CD14-positive monocyte (primary cell): ENCODE results near the gene IRAG1. TPM values are rescaled to one million over a fixed set of nuclear protein-coding genes. Genes with fewer than 3 reads are reported as not detected.

ENCODE experiments used
- DNase-seq, 3 donors: peaks; one replicate each; pipeline ENCODE4 v3.0.0-alpha.2; 2011 to 2022
- H2AFZ ChIP-seq: 2 replicates; pipeline ENCODE4 v1.6.0; 2012; ENCODE audit warnings: mild to moderate bottlenecking, low read depth, low read length, inconsistent platforms; ENCODE audit not compliant: insufficient read depth, poor library complexity, severe bottlenecking
- H3K27ac ChIP-seq, 2 donors: 1 replicate in 1 of 2; 2 replicates in 1 of 2; pipeline ENCODE4 v1.5.1; 2012 to 2013; ENCODE audit warnings: low read length in 2 of 2, control low read depth in 1 of 2, inconsistent platforms in 1 of 2, low read depth in 1 of 2, mild to moderate bottlenecking in 1 of 2
- H3K27me3 ChIP-seq, 2 donors: one replicate each; pipeline versions ENCODE4 v1.6.0 to v1.6.1; 2011 to 2013; ENCODE audit warnings: low read length in 2 of 2; ENCODE audit not compliant: control insufficient read depth in 2 of 2, insufficient read depth in 2 of 2
- H3K36me3 ChIP-seq, 2 donors: replicated peaks in 1 of 2; 1 replicate in 1 of 2; 2 replicates in 1 of 2; pipeline versions ENCODE4 v1.5.1 to v1.6.1; 2012 to 2013; ENCODE audit warnings: low read length in 2 of 2, control low read depth in 1 of 2, inconsistent platforms in 1 of 2, mild to moderate bottlenecking in 1 of 2; ENCODE audit not compliant: insufficient read depth in 2 of 2, control insufficient read depth in 1 of 2
- H3K4me1 ChIP-seq, 2 donors: 1 replicate in 1 of 2; 2 replicates in 1 of 2; pipeline versions ENCODE4 v1.5.1 to v1.6.1; 2012 to 2013; ENCODE audit warnings: low read length in 2 of 2, control low read depth in 1 of 2, inconsistent platforms in 1 of 2, mild to moderate bottlenecking in 1 of 2, moderate library complexity in 1 of 2; ENCODE audit not compliant: insufficient read depth in 2 of 2, control insufficient read depth in 1 of 2
- H3K4me2 ChIP-seq: replicated peaks from 2 replicates; pipeline ENCODE3; 2012; ENCODE audit warnings: low read length, moderate library complexity, mild to moderate bottlenecking; ENCODE audit not compliant: poor library complexity, severe bottlenecking; ENCODE audit errors: extremely low read depth
- H3K4me3 ChIP-seq, 3 experiments: fragments of 200-600 bp in 1 of 3; sonication (generic) in 1 of 3; replicated peaks in 1 of 3; 1 replicate in 2 of 3; 2 replicates in 1 of 3; pipeline ENCODE4 v1.5.1; 2011 to 2013; ENCODE audit warnings: low read length in 3 of 3, mild to moderate bottlenecking in 3 of 3, control low read depth in 2 of 3, low read depth in 2 of 3, inconsistent platforms in 1 of 3, moderate library complexity in 1 of 3
- H3K79me2 ChIP-seq: 2 replicates; pipeline ENCODE4 v1.6.0; 2012; ENCODE audit warnings: mild to moderate bottlenecking, control low read depth, inconsistent platforms, low read length, moderate library complexity; ENCODE audit not compliant: insufficient read depth
- H3K9ac ChIP-seq: 2 replicates; pipeline ENCODE4 v1.6.0; 2017; ENCODE audit warnings: low read length, mild to moderate bottlenecking; ENCODE audit not compliant: insufficient read depth, poor library complexity, severe bottlenecking
- H3K9me3 ChIP-seq, 2 donors: replicated peaks in 1 of 2; 1 replicate in 1 of 2; 2 replicates in 1 of 2; pipeline versions ENCODE4 v1.5.1 to v1.6.1; 2012 to 2013; ENCODE audit warnings: low read length in 2 of 2, control low read depth in 1 of 2; ENCODE audit not compliant: control insufficient read depth in 1 of 2, insufficient read depth in 1 of 2
- H4K20me1 ChIP-seq: 2 replicates; pipeline ENCODE4 v1.6.0; 2012; ENCODE audit warnings: mild to moderate bottlenecking, low read length, control low read depth, moderate library complexity; ENCODE audit not compliant: insufficient read depth
- H3K27ac Mint-ChIP-seq, 7 donors: one replicate each; pipeline ENCODE4 v1.8.0; 2020; ENCODE audit warnings: mild to moderate bottlenecking in 7 of 7, mixed read lengths in 7 of 7, moderate library complexity in 6 of 7, inconsistent platforms in 2 of 7
- H3K27me3 Mint-ChIP-seq, 3 donors: one replicate each; pipeline ENCODE4 v1.8.0; 2021 to 2022; ENCODE audit warnings: low read depth in 3 of 3, mild to moderate bottlenecking in 3 of 3, mixed read lengths in 3 of 3, moderate library complexity in 3 of 3, inconsistent platforms in 1 of 3
- H3K36me3 Mint-ChIP-seq, 2 donors: one replicate each; pipeline ENCODE4 v1.8.0; 2020; ENCODE audit warnings: mixed read lengths in 2 of 2, inconsistent platforms in 1 of 2, mild to moderate bottlenecking in 1 of 2
- H3K4me1 Mint-ChIP-seq: one replicate; pipeline ENCODE4 v1.8.0; 2020; ENCODE audit warnings: mild to moderate bottlenecking, mixed read lengths
- H3K4me3 Mint-ChIP-seq, 2 donors: one replicate each; pipeline ENCODE4 v1.8.0; 2020; ENCODE audit warnings: mild to moderate bottlenecking in 2 of 2, mixed read lengths in 2 of 2, moderate library complexity in 1 of 2
- H3K9me3 Mint-ChIP-seq, 7 donors: one replicate each; pipeline ENCODE4 v1.8.0; 2020 to 2022; ENCODE audit warnings: mixed read lengths in 7 of 7, mild to moderate bottlenecking in 6 of 7, moderate library complexity in 6 of 7, inconsistent platforms in 2 of 7
- CTCF ChIP-seq: fragments of 200-600 bp; IDR thresholded peaks from one replicate; pipeline ENCODE4 v1.8.0; 2022; ENCODE audit warnings: antibody characterized with exemption, mild to moderate bottlenecking
- WGBS: methylation state at CpG from one replicate; pipeline ENCODE4 v1.1.5; 2013; ENCODE audit warnings: missing lambda C conversion rate; ENCODE audit not compliant: insufficient coverage; 5-methylcytosine and 5-hydroxymethylcytosine counted together
- intact Hi-C, 2 donors: fragments of 100-400 bp; cut with micrococcal nuclease; formaldehyde crosslinking; loops; one replicate each; pipeline versions ENCODE4 v1.15.0 to v1.15.1; 2023
- polyA plus RNA-seq, 3 donors: library from polyadenylated mRNA; depleted of rRNA in 1 of 3; unstranded in 2 of 3; stranded (reverse) in 1 of 3; fragments of 300-500 nt in 2 of 3; fragments of >200 nt in 1 of 3; fragmentation: Illumina TruSeq in 2 of 3; gene quantifications; 1 replicate in 2 of 3; 2 replicates in 1 of 3; pipeline ENCODE4 v1.2.3, GENCODE V29; 2012 to 2021

Gene IRAG1
- polyA plus RNA-seq, 3 donors: 3.0 to 4.9 (median 3.3) TPM

GRCh38 chr11:10716543-10717259 lies 23.1 kb upstream of the IRAG1 start:
- no peak overlapping the region for H3K9ac ChIP-seq
- 100% methylated on average over 1 of the region's 9 CpGs for WGBS
- H3K4me1 Mint-ChIP-seq: no peaks in the 10 kb centered on the region
- peaks cover 0 to 1% of the 10 kb centered on the region in 2 donors for H3K36me3 Mint-ChIP-seq
- H3K27ac Mint-ChIP-seq: no peak overlapping the region
- no peaks in the 10 kb centered on the region for H3K36me3 ChIP-seq
- no peak overlapping the region for H2AFZ ChIP-seq
- no peaks in the 10 kb centered on the region for H4K20me1 ChIP-seq
- H3K79me2 ChIP-seq: no peaks in the 10 kb centered on the region
- H3K27me3 Mint-ChIP-seq: peaks cover 19 to 46% (median 22%) of the 10 kb centered on the region in 3 donors
- H3K4me2 ChIP-seq: no peak overlapping the region
- no peaks in the 10 kb centered on the region for H3K4me1 ChIP-seq
- no peak for TF ChIP-seq CTCF
- no peak overlapping the region for H3K27ac ChIP-seq
- H3K9me3 ChIP-seq: no peaks in the 10 kb centered on the region
- peak overlapping the region in 1 of 2 donors; percentile 23 for H3K4me3 Mint-ChIP-seq
- H3K27me3 ChIP-seq: peaks cover 10 to 17% of the 10 kb centered on the region in 2 donors
- H3K4me3 ChIP-seq: no peak overlapping the region
- DNase-seq: no peak
- intact Hi-C loops: no loop called here
- peaks cover 0 to 4% (median 2%) of the 10 kb centered on the region in 7 donors for H3K9me3 Mint-ChIP-seq

- Histone ChIP-seq H4K20me1 (no peaks in the 10 kb centered on the region), H3K79me2 (no peaks in the 10 kb centered on the region), H3K27ac (no peak overlapping the region), H2AFZ (no peak overlapping the region), H3K4me1 (no peaks in the 10 kb centered on the region), H3K9me3 (no peaks in the 10 kb centered on the region), H3K4me3 (no peak overlapping the region), H3K27me3 (peaks cover 4 to 11% of the 10 kb centered on the region in 2 donors), H3K4me2 (no peak overlapping the region), H3K9ac (no peak overlapping the region), H3K36me3 (no peaks in the 10 kb centered on the region)
- H3K4me3 Mint-ChIP-seq: no peak overlapping the region
- no CpG with 5 or more reads among the region's 3 CpGs for WGBS
- DNase-seq: no peak
- intact Hi-C loops: no loop called here
- H3K4me1 Mint-ChIP-seq: no peaks in the 10 kb centered on the region
- TF ChIP-seq CTCF: no peak
- H3K27ac Mint-ChIP-seq: no peak overlapping the region
- H3K36me3 Mint-ChIP-seq: peaks cover 0 to 1% of the 10 kb centered on the region in 2 donors
- peaks cover 16 to 40% (median 18%) of the 10 kb centered on the region in 3 donors for H3K27me3 Mint-ChIP-seq
- H3K9me3 Mint-ChIP-seq: peaks cover 0 to 4% (median 2%) of the 10 kb centered on the region in 7 donors
These were observed 22.6 kb upstream of the IRAG1 start for GRCh38 chr11:10716122-10716521.
